NCI-H2171 (cell line): ENCODE results near the gene LAMA3.

Experiments used
- DNase-seq: peaks from one replicate; lab custom pipeline; 2025; lab: John Stamatoyannopoulos, UW

LAMA3 gene

DNA sequence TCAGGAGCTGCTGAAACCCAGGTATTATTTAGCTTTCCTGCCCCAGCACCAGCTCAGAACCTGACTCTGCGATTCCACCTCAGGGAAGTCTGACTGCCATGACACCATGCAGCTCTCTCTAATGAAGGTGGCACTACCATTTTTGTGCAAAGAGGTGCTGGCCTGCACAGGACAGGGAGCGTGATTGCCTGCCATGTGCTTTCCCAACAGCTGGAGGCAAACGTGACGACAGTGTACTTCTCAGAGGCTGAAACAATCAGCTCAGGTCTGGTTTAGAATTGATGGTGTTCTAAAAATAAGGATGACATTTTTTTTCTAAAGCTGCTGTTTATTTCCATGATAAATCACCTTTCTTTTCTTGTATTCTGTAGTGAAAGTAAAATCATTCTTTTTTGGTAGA lies 250.1 kb downstream of the LAMA3 start:
- DNase-seq, result no peak

DNA sequence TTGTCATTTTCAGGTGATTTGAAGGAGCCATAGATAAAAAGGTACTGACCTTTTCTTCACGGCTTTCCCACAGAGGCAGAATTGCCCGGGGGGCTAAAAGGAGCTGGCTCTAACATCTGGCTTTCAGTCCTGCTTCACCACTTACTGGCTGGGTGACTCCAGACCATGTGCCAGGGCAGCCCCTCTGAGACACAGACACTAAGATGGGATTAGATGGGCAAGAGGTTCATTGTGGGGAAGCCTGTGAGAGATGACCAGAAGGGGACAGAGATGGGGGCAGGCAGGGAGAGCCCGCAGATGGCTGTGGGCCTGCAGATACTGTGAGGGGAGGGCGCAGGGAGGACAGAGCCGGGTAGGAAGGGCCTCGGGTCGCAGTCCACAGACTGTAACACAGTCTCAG lies 250.6 kb downstream of the LAMA3 start:
- no peak for DNase-seq

DNA sequence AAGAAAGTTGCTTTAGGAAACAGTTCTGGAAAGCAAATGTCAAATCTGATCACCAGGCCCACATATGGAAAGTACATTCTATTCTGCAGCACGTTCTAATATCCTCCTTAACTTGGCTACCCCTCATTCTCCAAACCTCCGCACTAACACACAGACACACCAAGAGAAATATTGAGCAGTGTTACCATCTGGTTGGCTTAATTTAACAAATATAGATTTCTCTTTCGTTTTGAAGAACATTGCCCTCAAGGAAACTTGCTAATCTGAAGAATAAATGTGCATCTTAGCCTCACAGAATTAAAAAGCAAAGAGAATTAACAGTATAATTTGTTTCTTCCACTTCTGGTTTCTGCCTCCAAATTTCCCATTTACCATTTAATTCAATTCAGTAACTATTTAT lies 252.5 kb downstream of the LAMA3 start:
- no peak for DNase-seq

- DNase-seq, result no peak
Measured at GRCh38 chr18:23943104-23943503, 253.9 kb downstream of the LAMA3 start.

DNA sequence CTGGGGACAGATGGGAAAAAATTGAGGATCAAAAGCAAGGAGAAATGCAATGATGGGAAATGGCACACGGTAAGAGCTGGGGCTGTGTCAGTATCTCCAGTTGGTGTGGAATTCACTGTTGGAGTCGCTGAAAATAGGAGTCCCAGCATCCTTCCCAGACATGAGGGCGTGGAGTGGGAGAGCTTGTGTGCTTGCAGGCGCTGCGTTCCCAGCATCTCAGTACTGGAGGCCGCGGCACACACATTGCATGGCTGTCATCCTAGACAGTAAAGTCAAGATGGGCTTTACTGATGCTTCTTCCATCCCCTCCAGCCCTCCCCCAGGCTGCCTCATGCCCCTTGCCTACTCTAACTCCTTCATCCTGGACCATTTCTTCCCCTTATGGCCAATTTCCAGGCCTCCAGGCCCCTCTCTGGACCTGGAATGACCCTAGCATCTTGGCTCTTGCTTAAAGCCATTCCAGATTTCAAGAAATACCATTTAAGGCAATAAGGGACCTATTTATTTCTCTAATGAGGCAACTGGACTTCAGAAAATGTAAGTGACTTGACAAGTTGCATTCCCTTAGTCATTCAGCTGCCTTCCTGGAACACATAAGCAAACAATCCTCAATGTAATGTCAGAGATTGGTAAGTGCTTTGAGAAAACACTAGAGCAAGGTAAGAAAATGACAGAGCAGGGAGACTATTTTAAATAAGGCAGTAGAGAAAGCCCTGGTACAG lies 254.8 kb downstream of the LAMA3 start:
- no peak for DNase-seq

DNA sequence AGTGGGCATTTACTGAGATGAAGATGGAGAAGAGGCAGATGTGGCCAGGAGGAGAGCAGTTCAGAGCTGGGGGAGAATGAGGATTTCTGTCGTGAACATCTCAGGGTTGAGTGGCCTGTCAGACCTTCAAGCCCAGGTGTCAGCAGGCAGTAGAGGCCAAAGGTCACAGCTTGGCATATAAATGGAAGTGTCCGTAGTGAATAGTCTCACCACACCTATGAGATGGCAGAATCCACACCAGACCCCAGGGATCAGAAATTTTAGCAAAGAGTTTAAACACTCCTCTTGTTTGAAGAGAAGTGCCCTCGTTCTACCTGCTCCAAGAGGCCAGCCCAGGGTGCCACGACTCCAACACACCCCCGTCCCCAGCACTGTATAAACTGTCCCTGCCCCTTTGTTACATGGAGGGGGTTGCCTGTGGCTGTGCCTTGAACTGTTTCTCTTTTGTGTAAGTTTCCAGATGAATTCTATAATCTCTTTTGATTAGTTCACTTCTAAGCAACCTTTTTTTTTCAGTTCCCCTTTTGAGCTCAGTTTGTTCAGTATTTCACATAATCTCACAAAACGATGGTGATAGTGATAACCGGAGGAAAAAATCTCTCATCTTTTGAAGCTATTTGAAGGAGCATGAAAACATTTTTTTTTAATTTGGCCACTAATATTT lies 256.3 kb downstream of the LAMA3 start:
- DNase-seq, result no peak

GRCh38 chr18:23949863-23950262 lies 260.6 kb downstream of the LAMA3 start:
- DNase-seq, result no peak

DNA sequence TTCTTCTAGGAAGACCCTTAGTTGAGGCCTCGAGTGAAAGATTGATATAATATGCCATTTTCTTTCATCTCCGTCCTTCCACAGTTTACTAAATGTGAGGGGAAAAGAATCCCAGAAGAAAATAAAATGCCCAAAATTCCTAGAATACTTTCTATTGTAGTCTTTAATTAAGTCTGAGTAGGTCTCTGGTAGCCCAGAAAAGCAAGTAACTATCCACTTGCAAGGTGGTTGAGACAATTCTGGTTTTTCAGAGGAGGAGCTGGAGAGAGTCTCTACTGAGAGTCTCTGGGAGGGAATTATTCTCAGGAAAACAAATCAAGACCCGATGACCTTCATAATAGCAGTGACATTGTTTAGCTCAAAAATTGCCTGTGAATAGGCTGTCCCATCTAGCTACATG lies 261.4 kb downstream of the LAMA3 start:
- DNase-seq, result no peak

DNA sequence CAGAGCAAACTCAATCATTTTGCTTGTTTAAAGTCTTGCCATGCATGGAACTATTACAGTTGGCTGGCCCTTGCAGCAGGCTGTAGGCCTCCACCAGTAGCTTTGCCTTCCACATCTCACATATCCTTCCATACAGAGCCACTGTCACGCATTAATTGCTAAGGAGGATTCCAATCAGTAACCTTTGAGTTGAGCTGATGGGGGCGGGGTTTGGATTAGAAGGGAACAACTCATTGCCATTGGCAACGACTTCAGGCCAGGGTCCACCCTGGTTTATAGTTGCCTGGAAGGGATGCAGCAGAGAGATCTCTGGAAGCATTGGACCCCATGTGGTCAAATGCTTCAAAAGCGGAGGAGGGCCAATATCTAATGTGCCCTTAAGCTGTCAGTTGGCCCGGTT lies 262.0 kb downstream of the LAMA3 start:
- no peak for DNase-seq

DNA sequence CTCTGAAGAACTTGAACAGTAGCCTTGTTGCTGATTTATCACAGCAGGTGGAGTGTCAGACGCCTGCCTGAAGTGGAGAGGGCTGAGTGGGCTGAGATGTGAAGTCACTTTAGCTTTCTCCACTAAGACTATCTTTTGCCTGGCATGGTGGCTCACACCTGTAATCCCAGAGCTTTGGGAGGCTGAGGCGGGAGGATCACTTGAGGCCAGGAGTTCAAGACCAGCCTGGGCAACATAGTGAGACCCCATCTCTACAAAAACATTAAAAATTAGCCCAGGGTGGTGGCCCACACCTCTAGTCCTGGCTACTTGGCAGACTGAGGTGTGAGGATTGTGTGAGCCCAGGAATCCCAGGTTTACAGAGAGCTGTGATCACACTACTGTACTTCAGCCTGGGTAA lies 264.7 kb downstream of the LAMA3 start:
- DNase-seq, result no peak

GRCh38 chr18:23956483-23956882 lies 267.2 kb downstream of the LAMA3 start:
- no peak for DNase-seq

DNA sequence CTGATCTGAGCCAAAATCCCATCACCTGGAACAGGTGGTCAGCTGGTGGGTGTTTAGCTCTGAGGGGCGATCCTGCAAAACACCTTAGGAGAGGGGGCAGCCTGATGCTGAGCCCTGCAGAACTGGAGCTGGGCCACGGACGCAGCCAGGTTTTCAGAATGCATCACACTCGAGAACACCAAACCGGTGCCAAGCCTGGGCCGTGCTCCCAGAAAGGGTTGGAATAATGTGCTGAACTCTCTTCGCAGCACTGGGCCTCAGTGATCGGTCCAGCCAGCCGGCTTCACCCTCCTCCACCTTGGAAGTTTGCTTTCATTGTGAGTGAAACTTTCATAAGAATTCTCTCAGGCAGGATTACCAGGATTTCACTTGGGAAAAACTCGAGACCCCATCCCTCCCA lies 268.8 kb downstream of the LAMA3 start:
- no peak for DNase-seq

- no peak for DNase-seq
Measured at GRCh38 chr18:23963443-23964165, 274.4 kb downstream of the LAMA3 start.

DNA sequence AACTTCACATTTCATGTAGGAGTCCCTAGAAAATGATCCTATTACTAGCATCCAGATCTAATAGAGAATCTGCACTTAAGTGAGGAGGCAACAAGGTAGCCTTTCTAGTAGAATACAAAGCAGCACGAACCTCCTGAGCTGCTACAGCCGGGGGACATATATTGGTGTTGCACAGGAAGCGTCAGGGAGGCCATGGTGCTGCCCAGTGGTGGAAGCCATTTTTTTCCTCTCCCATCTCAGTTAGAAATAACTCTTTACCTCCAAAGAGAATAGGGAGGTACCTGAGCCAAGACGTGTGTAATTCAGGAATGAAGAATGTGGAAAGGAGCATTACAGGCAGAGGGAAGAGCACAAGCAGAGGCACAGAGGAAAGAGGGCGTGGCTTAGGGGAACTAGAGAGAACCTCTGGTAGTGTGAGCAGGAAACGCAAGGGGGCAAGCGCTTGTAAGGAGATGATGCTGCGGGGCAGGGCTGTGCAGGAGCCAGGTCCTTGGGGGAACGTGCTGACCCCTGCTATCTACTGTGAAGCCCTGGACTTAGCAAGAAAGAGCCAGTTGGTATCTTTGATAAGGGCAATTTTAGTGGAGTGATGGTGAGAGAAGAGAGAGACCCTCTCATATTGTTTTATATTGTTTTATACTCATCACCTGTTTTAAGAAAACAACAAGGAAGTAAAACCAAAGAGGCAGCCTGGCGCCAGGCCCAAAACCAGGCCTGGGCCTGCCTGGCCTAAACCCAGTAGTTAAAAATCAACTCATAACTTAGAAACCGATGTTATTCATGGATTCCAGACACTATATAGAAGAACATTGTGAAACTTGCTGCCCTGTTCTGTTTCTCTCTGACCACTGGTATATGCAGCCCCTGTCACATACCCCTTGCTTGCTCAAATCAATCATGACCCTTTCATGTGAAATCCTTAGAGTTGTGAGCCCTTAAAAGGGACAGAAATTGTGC lies 275.3 kb downstream of the LAMA3 start:
- peak; percentile 3 for DNase-seq

DNA sequence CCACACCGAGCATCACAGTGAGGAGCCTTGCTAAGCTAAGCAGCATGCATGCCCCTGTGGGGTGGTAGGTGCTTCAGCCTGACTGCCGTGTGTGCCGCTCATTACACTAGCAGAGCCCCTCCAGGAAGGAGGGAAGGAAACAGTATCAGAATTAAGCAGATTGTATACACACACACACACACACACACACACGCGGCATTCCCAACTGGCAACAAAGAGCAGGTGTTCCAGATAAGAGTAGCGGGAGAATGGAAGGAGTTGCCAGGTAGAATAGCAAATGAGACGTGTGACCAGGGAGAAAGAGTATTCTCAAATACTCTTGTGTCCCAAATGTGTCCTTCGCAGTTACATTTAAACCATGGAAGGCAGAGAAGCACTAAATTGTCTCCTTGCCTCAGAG lies 277.7 kb downstream of the LAMA3 start:
- no peak for DNase-seq

DNA sequence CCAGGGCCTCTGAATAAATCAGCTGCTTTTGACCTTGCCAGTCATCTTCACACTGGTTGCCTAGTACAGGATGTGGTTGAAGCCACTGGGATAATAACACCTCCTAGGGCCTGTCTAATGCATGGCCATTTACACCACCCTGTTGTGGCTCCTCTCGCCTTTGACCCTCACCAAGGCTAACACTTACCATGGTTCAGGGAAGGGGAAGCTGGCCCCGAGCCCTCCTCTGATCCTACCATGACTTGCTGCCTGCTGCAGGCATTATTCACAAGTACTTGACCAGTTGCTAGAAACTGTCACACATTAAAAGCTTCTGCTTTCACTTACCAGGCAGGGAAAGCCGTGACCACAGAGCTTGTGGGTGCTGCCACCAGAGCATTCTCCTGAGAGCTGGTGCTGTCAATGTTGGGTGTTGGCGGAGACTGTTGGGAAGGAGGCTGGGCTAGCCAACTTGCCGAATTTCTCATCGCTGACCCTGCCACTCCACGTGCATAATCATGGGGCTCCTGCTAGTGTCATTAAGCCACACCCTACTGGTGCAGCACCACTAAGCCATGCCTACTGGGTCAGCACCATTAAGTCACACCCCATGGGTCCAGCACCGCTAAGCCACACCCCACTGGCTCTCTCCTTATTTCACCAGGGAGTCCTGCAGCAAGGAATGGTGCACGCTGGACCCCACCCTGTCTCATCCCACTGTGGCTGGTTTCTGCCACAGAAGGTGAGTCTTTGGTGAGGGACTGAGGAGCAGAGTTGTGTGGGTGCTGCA lies 278.3 kb downstream of the LAMA3 start:
- DNase-seq, result no peak

DNA sequence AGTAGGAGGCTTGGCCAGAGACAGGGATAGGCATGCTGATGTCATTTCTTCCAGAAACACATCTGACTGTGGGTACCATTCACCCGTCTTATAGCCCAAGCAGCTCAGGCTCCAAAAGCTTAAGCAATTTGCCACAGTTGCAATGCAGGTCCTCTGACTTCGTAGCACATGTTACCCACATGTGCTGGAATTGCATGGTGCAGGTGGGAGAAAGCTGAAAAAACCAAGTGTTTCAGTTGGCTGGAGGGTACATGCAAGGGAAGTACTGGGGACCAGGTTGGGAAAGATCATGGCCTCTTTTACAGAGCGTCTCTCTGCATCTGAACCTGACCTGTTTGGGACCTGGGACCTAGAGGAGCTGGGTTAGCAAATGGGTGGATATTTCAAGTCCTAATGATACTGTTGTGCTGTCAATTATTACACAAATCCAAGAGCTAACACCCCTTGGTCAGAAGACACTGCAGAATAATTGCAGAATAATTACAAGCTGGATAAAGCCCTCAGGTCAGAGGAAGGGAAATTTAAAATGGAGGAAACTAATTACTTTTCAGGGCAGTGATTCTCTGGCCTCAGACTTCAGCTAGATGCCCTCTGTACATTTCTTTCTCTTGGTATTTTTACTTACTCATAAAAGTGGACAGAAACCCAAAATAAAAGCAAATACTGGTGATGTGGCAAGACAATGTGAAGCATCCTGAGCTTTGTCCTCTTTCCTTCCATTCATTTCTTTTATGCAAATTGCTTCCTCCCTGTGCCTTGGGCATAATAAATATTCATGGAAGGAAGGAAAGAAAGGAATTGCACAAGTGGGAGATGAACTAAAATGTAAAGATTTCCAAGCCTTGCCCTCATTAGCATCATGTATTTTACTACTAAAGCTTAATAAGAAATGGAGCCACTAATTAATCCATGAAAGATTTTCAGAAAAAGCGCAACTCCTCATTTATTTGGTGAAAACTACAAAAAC lies 279.7 kb downstream of the LAMA3 start:
- DNase-seq, result no peak

GRCh38 chr18:23969664-23970063 lies 280.4 kb downstream of the LAMA3 start:
- DNase-seq, result no peak

GRCh38 chr18:23970161-23971096 lies 281.2 kb downstream of the LAMA3 start:
- no peak for DNase-seq
